ENCODE results near the gene PEX1. TPM values are rescaled to one million over a fixed set of nuclear protein-coding genes. Genes with fewer than 3 reads are reported as not detected.
"Not testable (repeated sequence)": the region's sequence is repeated elsewhere in the genome, so short reads cannot be mapped to it uniquely, and the experiment has no call there.

PEX1 gene
- total RNA-seq, 1 experiment from 2014 or later = 8.9 TPM

DNA sequence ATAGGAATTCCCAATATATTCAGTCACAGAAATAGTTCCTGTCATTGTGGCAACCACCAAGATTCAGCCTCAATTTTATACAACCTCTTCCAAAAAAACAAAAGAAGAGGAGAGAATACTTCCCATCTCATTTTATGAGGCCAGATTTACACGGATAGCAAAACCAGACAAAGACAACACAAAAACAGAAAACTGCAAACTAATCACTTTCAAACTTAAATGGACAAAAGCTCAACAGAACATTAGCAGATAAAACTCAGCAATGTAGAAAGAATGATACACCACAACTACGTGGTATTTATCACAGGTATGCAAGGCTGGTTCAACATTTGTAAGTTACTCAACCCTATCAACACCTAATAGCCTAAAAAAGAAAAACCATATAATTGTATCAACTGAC, 22.0 kb downstream of the PEX1 start:
- DNase-seq (ENCODE audit: low spot score) = no peak

DNA sequence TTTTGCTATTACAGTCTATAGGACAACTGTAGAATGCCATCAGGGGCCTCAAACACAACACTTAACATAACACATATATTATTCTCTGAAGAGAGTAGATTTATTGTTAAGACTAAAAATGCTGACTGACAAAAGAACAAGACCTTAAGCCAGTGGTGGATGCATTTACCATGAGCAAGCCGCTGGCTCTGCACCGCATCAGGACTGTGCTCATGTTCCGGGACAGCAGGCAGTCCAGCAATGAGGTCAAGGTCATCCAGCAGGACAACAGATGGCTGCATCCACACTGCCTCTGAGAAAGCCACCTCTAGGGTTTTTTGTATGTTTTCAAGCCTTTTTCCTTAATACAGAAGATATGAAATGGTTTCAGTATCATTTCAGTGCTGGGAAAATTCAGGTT, 23.8 kb downstream of the PEX1 start:
- DNase-seq (ENCODE audit: low spot score) = no peak

DNA sequence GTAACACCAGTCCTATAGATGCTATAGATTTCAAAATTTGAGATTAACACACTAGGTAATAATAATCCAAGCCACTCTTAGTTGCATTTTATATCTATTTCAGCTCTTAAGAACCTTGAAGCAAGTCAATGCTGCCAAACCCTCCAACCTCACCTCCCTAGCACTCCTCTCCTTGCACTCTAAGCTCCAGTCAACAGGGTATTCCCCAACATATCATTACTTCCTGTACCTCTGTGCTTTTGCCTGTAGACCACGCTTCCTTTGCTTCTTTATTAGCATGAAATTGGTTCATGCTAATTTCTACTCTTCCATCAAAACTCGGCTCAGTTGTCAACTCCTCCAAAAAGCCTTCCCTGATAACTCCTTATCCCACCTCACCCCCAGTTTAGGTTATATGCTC, 24.6 kb downstream of the PEX1 start:
- no peak for DNase-seq (ENCODE audit: low spot score)

DNA sequence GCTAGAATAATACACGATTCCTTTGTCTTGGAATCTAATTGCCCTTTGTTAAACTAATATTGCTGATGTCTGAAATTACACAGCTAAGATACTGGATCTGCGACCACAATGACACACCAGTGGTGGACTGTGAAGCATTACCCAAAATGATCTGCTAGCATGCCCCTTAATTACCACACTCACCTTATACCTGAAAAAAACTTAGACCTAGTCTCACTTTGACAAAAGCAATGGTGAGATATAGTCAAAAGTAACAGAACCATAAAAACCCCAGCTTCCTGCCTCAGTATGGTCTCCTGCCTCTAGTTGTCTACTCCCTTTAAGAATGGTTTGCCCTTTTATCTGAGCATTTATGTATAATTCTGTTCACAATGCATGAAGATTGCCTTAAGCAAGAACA, 29.8 kb downstream of the PEX1 start:
- no peak for DNase-seq (ENCODE audit: low spot score)

- no peak for DNase-seq (ENCODE audit: low spot score)
These were observed 31.4 kb downstream of the PEX1 start for GRCh38 chr7:92496876-92497275.

GRCh38 chr7:92489634-92490033, 38.7 kb downstream of the PEX1 start:
- no peak for DNase-seq (ENCODE audit: low spot score)

DNA sequence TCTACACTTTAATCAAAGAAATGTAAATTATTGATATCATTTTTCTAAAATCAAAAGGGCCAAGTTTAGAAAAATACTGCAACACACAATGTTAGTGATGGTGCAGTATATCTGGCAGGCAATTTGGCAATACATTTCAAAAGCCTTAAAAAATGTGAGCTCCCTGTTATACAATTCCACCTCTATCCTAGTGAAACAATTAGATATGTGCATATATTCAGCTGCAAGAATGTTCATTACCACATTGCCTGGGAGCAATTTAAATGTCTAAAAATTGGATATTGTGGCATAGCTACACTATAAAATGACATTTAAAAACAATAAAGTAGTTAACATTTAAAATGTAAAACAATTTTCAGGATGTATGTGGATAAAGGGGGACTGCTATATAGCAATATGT, 40.5 kb downstream of the PEX1 start:
- no peak for DNase-seq (ENCODE audit: low spot score)

DNA sequence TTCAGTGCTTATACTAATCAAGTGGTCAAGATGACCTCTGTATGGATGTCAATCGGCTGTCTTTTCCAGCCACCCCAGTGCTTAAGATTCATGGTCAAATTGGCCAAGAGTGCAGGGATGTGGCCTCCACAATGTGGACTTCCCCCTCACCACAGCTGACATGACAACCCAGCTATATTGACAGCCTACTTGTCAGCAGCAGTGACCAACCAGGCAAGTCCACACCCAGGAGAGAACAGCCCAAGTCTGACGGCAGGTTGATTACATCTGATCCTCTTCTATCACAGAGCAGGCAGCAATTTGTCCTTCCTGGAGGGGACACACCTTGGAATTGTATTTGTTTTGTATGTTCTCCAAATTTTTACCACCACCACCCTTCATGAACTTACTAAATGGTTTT, 42.3 kb downstream of the PEX1 start:
- no peak for DNase-seq (ENCODE audit: low spot score)

- no peak for DNase-seq (ENCODE audit: low spot score)
These were observed 42.9 kb downstream of the PEX1 start for GRCh38 chr7:92485267-92485892.

- not testable (repeated sequence) for DNase-seq (ENCODE audit: low spot score)
These were observed 44.1 kb downstream of the PEX1 start for GRCh38 chr7:92484226-92484625.

DNA sequence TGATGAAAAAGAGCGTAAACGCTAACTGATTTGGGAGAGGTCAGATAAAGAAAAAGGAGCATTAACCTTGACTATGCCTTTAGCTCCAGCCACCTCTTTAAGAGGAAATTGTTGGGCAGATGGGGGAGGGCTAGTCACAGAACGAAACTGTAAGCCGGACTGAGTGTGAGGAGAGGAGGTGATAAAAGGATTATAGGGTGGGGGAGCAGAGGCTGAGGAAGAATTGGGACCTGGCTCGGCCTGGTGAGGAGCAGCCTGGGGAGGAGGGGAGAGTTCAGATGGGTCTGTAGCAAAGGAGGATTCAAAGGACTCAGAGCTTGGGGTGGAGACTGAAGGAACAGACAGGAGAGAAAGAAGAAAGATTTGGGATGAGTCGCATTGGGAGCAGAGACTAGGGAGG, 44.7 kb downstream of the PEX1 start:
- DNase-seq (ENCODE audit: low spot score) = not testable (repeated sequence)

GRCh38 chr7:92479146-92479545, 49.2 kb downstream of the PEX1 start:
- not testable (repeated sequence) for DNase-seq (ENCODE audit: low spot score)

- no peak for DNase-seq (ENCODE audit: low spot score)
These were observed 49.6 kb downstream of the PEX1 start for GRCh38 chr7:92478711-92479110.

DNA sequence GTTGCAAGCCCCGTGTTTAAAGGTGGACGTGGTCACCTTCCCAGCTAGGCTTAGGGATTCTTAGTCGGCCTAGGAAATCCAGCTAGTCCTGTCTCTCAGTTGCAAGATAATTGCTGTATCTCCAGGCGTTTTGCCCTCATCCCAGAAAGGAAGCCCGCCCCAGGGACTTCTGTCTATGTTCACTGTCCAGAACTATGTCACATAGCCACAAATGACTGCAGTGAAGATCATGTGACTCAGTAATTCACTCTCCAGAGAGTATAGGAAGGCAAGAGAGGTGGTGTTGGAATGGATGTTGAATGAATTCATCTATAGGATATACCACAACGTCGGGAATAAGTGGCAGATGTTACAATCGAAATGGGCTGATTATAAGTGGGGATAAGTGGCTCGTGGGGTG, 50.2 kb downstream of the PEX1 start:
- DNase-seq (ENCODE audit: low spot score) = no peak

DNA sequence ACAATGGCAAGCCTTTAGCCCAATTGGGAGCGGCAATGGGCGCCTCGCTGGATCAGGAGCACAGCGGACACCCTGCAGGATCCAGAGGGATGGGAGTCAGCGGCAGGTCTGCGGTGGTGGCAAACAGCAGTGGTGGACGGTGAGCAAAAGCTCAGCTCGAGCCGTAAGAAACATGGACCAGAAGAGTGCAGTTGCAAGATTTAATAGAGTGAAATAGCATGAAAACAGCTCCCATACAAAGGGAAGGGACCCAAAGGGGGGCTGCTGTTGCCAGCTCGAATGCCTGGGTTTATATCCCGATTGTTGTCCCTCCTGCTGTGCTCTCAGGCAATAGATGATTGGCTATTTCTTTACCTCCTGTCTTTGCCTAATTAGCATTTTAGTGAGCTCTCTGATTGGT, 50.6 kb downstream of the PEX1 start, which contains the start of gene ERVW-1:
Gene ERVW-1 (minus strand): TSS at position 266 of the 400 bp plus-strand sequence. CDS start 7,565 bp downstream, outside the sequence.
- not testable (repeated sequence) for DNase-seq (ENCODE audit: low spot score)

DNA sequence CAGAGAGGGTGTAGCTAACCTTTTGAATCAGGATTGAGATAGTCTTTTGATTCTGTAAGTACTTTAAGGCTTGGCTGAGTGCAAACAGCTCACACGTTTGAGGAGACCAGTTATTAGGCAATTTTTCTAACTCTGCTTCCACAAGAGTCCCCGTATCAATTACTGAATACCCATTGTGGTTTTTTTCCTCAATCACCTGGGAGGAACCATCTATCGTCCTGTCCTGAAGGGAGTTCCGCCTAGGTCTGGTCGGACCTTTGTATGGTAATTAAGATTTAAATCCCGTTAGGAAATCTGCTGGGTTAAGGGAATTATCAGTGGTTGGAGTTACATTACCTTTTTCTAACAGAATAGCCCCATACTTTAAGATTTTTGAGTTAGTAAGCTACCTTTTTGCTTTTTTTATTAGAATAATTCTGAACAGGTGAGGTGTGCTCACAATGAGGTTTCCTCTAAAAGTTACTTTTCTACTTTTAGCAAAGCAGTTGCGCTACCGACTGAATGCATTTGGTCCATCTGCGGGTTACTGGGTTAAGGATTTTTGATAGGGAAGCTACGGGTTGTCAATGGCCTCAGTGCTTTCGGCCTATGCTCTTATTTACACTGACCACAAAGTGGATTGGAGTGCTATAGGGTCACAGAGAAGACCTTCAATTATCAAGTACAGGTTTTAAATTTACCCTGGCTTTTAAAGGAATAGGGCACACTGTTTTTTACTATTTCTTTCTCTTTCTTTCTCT, 52.3 kb downstream of the PEX1 start:
- DNase-seq (ENCODE audit: low spot score) = not testable (repeated sequence)

- DNase-seq (ENCODE audit: low spot score) = not testable (repeated sequence)
These were observed 53.0 kb downstream of the PEX1 start for GRCh38 chr7:92475261-92475770.

DNA sequence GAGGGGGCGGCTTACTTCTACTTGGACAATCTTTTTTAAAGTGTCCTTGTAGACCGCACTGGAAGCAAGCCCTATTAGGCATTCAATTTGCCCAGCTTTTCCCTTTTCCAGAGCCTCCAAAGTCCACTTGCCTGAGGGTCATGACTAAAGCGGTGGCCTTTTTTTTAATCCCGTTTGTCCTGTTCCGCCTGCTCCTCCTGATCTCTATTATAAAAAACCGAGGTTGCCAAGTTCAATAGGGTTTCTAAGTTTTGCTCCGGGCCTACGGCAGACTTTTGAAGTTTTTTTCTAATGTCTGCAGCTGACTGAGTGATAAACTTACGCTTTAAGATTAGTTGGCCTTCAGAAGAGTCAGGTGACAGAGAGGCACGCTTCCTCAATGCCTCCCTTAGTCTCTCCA, 54.3 kb downstream of the PEX1 start:
- DNase-seq (ENCODE audit: low spot score) = not testable (repeated sequence)

GRCh38 chr7:92468589-92468988, 59.7 kb downstream of the PEX1 start:
- not testable (repeated sequence) for DNase-seq (ENCODE audit: low spot score)

GRCh38 chr7:92466682-92467081, 61.6 kb downstream of the PEX1 start:
- DNase-seq (ENCODE audit: low spot score) = no peak

GRCh38 chr7:92464515-92464914, 63.8 kb downstream of the PEX1 start:
- no peak for DNase-seq (ENCODE audit: low spot score)

DNA sequence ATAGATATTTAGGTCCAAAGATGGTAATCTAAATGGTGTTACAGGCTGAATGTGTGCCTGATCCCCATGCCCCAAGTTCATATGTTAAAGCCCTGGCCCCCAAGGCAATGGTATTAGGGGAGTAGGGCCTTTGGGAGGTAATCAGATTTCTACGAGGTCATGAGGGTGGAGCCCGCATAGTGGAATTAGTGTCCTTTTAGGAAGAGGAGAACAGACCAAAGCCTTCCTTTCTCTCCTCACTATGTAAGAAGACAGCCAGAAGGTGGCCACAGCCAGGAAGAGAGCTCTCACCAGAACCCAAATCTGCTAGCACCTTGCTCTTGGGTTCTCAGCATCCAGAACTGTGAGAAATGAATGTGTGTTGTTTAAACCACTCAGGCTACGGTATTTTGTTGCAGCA, 65.8 kb downstream of the PEX1 start:
- DNase-seq (ENCODE audit: low spot score) = no peak
